ENCODE measurements around the gene SART3.
"Not testable (repeated sequence)": the region's sequence is repeated elsewhere in the genome, so short reads cannot be mapped to it uniquely, and the experiment has no call there.

SART3 gene

DNA sequence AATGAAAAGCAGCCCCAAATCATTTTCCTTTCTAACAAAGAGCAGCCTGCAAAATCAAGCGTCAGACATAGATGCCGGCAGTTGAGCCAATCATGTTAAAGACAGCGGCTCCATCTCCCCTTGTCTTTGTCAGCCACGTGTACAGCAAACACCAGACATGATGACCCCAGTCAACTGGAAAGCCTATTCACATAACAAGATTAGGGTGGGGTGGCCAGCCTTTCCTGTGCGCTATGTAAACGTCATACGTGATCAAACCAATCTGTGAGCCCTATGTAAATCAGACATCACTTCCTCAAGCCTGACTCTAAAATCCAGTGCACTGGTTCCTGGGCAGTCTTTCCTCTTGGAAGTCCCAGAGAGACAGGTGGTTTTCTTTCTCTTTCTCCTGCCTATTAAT is 55.8 kb downstream of the SART3 start:
- H3K4me3 ChIP-seq (ENCODE audit: low read depth, low read length) = no peak overlapping the region
- no peak for TF ChIP-seq CTCF (IDR thresholded peaks at IDR 0.05; ENCODE audit: low read depth, low read length)

DNA sequence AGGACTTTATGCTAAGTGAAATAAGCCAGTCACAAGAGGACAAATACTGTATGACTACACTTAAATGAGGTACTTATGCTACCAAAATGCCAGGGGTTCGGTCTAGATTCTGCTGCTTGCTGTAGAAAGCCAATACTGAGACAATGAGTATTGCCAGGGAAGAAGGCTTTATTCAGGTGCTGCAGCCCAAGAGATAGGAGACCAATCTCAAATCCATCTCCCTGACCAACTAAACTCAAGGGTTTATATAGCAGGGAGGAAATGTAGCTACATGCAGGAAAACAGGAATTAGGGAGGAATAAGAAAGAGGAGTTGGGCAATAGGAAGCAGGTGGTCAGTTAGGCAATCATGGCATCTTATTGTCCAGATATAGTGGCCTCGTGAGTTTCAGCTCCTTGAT is 58.1 kb downstream of the SART3 start:
- TF ChIP-seq CTCF (IDR thresholded peaks at IDR 0.05; ENCODE audit: low read depth, low read length) = no peak
- H3K4me3 ChIP-seq (ENCODE audit: low read depth, low read length) = no peak overlapping the region

GRCh38 chr12:108498136-108498535 is 62.8 kb downstream of the SART3 start:
- no peak for TF ChIP-seq CTCF (IDR thresholded peaks at IDR 0.05; ENCODE audit: low read depth, low read length)
- no peak overlapping the region for H3K4me3 ChIP-seq (ENCODE audit: low read depth, low read length)

DNA sequence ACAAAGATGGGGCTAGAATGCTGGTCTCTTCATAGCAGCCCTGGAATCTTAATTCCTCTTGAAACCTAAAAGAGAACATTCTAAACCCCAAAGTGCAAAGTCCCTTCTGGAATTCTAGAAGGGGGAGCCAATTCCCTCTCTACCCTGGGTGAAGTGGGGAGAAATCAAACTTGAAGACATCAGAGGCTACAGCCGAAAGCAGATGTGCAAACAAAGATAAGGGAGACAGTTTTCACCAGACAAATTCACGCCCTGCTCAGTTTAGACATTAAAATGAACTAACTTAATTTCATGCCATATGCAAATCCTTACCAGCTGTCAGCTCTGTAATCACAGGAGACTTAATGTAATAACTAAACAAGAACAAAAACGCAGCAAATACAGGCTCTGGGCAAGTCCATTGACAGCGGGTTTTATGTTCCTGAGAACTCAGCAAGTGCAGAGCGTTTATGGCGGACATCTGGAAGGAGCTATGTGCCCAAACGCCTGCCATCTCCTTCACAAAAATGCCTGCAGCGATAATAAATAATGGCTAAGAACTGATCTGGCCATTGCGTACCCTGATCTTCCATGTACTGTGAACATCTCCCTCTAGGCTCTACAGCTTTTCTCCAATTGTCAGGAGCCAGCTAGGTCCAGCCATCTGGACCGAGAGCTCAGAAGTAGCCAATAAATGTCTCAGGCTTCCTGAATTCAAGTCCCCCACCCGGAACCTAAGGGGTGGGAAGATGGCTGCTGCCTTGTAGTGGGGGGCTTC is 65.0 kb downstream of the SART3 start:
- no peak for TF ChIP-seq CTCF (IDR thresholded peaks at IDR 0.05; ENCODE audit: low read depth, low read length)

DNA sequence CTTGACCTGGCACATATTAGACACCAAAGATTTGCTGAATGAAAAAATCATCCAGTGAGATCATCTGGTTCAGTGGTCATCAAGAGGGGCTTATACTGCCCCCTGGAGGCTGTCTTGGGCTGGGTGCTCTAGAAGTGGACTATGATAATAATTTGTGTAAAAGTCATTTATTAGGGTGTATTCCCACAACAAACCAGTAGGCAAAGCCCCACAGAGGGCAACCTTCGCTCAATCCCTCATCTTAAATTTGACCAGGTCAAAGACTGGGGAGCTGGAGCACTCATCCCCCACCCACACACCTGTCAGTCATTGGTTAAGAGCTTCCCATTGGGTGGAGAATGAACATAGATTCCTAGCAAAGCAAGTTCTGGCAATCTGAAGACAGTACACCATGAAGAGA is 65.9 kb downstream of the SART3 start:
- peak; percentile 44 for TF ChIP-seq CTCF (IDR thresholded peaks at IDR 0.05; ENCODE audit: low read depth, low read length)
- H3K4me3 ChIP-seq (ENCODE audit: low read depth, low read length) = no peak overlapping the region

More for the DNA sequence above, 65.0 kb downstream of the SART3 start:
- no peak overlapping the region for H3K4me3 ChIP-seq (ENCODE audit: low read depth, low read length)

DNA sequence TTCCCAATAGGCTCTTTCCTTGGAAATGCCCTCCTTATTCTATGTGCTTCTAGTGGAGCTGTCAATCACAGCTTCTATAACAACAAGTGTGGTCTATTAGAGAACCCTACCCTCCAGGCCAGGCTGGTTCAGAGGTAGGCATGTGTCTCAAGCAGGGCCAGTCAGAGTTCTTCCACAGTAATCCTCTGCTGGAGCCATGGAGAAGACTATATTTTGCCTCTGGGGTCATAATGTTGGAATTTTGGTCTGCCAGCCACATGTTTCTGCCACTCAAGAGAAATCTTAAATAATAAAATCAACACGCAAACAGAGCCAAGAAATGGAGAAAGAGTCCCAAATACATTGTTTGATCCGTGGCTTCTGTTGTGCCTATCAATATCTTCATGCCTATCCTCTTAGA is 69.7 kb downstream of the SART3 start:
- H3K4me3 ChIP-seq (ENCODE audit: low read depth, low read length) = no peak overlapping the region
- no peak for TF ChIP-seq CTCF (IDR thresholded peaks at IDR 0.05; ENCODE audit: low read depth, low read length)

- not testable (repeated sequence) for H3K4me3 ChIP-seq (ENCODE audit: low read depth, low read length)
These were observed 73.9 kb downstream of the SART3 start for GRCh38 chr12:108487029-108487428.

DNA sequence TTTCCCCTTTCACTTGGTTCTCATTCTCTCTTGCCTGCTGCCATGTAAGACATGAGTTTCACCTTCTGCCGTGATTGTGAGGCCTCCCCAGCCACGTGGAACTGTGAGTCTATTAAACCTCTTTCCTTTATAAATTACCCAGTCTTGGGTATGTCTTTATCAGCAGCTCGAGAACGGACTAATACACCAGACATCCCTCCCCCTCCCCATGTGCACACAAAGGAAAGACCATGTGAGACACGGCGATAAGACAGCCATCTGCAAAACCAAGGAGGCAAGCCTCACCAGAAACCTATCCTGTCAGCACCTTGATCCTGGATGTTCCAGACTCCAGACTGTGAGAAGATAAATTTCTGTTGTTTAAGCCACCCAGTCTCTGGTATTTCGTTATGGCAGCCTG is 75.6 kb downstream of the SART3 start:
- not testable (repeated sequence) for H3K4me3 ChIP-seq (ENCODE audit: low read depth, low read length)

Measured in WI38 (cell line).